Measurements from ENCODE around the gene TNNC2. TPM values are rescaled to one million over a fixed set of nuclear protein-coding genes. Genes with fewer than 3 reads are reported as not detected.

The TNNC2 gene
- total RNA-seq, 1 experiment from 2014 or later, result 4.6 TPM

DNA sequence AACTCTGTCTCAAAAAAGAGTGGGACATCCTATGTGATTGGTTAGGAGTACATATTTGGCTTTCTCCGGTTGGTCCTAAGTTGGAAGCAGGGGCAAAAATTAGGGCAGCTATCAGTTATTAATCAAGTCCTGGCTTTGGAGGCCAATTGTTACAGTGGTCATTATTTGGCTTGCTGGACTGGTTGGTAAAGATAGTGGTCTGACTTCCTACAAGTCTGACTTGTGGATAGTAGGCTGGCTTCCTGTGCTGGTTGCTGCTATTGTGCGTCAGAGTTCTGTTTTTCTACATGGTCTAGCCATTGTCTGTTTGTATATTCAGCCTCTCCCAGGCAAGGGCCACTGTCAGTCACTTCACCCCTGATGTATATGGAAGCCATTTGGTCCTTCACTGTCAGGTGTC is 23.1 kb upstream of the TNNC2 start:
- H3K4me1 Mint-ChIP-seq, result peaks cover 31 to 34% of the 10 kb centered on the region in 2 experiments
- Histone ChIP-seq H2BK20ac (ENCODE audit: low read depth, low read length, poor library complexity, severe bottlenecking) (no peak overlapping the region), H3K79me2 (ENCODE audit: insufficient read depth, low read length) (no peaks in the 10 kb centered on the region), H2AK5ac (ENCODE audit: insufficient read length, low read length) (no peak overlapping the region), H3K79me1 (ENCODE audit: insufficient read depth, low read depth, low read length, poor library complexity, severe bottlenecking) (no peaks in the 10 kb centered on the region), H2AFZ (ENCODE audit: low read length) (no peak overlapping the region), H3K27ac (ENCODE audit: insufficient read length, low read depth, low read length) (no peak overlapping the region), H3K14ac (ENCODE audit: insufficient read depth, low read length) (no peak overlapping the region), H4K91ac (ENCODE audit: insufficient read length, low read depth, low read length) (no peak overlapping the region), H2BK120ac (ENCODE audit: low read depth, low read length, poor library complexity, severe bottlenecking) (no peak overlapping the region), H2BK12ac (ENCODE audit: insufficient read length, low read depth, low read length) (no peak overlapping the region), H3K56ac (ENCODE audit: insufficient read length, low read depth, low read length) (no peak overlapping the region), H2BK15ac (ENCODE audit: low read depth, low read length) (no peak overlapping the region), H3K4me1 (ENCODE audit: insufficient read depth, low read length) (peaks cover 12% of the 10 kb centered on the region; the same call in 1 of the 2 replicates), H3K9me3 (ENCODE audit: control insufficient read depth, low read depth, low read length) (no peaks in the 10 kb centered on the region), H3K23ac (ENCODE audit: insufficient read length, low read depth, low read length) (no peak overlapping the region), H3K18ac (ENCODE audit: insufficient read length, low read depth, low read length) (no peak overlapping the region), H3K4ac (ENCODE audit: low read depth, low read length) (no peak overlapping the region), H4K8ac (replicated peaks; ENCODE audit: insufficient read length, low read depth, low read length) (no peak overlapping the region), H3K27me3 (ENCODE audit: insufficient read depth, low read length) (no peaks in the 10 kb centered on the region), H2BK5ac (ENCODE audit: insufficient read length, low read length) (no peak overlapping the region), H4K20me1 (ENCODE audit: control insufficient read depth, insufficient read depth, insufficient read length) (no peaks in the 10 kb centered on the region), H3K23me2 (ENCODE audit: insufficient read length, low read depth, low read length, poor library complexity, severe bottlenecking) (no peaks in the 10 kb centered on the region), H3K9ac (ENCODE audit: extremely low read depth, insufficient read length, low read length) (no peak overlapping the region), H3K4me2 (ENCODE audit: insufficient read depth, insufficient read length, low read length) (no peak overlapping the region), H4K5ac (ENCODE audit: insufficient read length, low read depth, low read length) (no peak overlapping the region), H3T11ph (ENCODE audit: low read length) (no peak overlapping the region)
- no peaks in the 10 kb centered on the region for H3K9me3 Mint-ChIP-seq
- TF ChIP-seq CTCF (conservative IDR thresholded peaks at IDR 0.05), result no peak
- DNase-seq, result no peak
- no peak overlapping the region for H3K4me3 Mint-ChIP-seq
- no CpG with 5 or more reads among the region's 2 CpGs for WGBS (ENCODE audit: extremely low coverage, insufficient read length, low lambda C conversion rate)
- peak overlapping the region in 1 of 3 experiments; percentile 83; a peak in 2 of 7 replicates for H3K27ac Mint-ChIP-seq
- peaks cover 8 to 44% (median 32%) of the 10 kb centered on the region in 3 experiments; a peak in 6 of 7 replicates for H3K36me3 Mint-ChIP-seq (ENCODE audit: insufficient read depth in 1 of 3, low read depth in 3 of 3)
- H3K27me3 Mint-ChIP-seq (ENCODE audit: low read depth), result no peaks in the 10 kb centered on the region

All from H9 (cell line).